ENCODE data around the gene OGDH. TPM values are rescaled to one million over a fixed set of nuclear protein-coding genes. Genes with fewer than 3 reads are reported as not detected.

Gene OGDH
- total and polyA plus RNA-seq, 2 of the 13 experiments (the other 11 are each of a cell fraction or from before 2014, with no cell fraction given), result 17.4 to 25.4 TPM

DNA sequence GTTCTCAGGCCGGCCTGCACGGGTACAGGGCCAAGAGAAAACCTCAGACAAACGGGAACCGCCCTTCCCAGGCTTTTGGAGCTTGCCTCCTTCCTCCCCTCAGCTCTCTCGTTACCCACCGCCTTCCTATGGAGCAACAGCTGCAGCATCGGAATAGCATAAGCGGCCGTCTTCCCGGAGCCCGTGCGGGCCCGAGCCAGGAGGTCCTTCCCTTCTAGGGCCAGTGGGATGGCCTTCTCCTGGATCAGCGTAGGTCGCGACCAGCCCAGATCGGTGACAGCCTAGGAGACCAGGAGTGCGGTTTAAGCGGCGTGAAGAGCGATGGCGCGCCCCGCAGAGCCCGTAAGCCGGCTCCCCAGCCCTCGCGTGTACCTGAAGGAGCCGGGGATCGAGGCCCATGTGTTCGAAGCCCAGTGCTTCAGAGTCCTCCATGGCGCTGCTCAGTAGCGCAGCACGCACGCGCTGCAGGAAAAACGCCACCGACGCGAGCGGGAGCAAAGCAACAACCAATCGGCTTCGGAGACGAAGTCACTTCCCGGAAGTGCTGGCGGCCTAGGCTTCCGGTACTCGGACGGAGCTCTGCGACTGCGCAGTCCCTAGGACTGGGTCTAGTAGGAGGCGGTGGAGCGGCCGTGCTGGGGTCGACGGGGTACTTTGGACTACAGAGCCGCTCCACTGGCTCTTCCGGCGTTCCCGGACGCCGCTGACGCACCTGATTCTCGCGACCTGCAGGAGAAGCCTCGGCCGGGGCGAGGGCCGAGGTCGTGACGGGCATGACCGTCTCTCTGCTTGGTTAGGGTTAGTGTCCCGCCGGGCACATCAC lies 32.8 kb upstream of the OGDH start, which contains the start of gene DDX56 (continued):
- TF ChIP-seq ZBTB20 (CRISPR knock-in tag; IDR thresholded peaks at IDR 0.05; ENCODE audit: borderline replicate concordance, low read depth) (peak; percentile 75; the same call in 1 of the 2 replicates), NFE2L1 (CRISPR knock-in tag; IDR thresholded peaks at IDR 0.05; ENCODE audit: borderline replicate concordance) (peak; percentile 83; the same call in 1 of the 2 replicates), FOXC1 (CRISPR knock-in tag; IDR thresholded peaks at IDR 0.05; ENCODE audit: borderline replicate concordance) (peak; percentile 92), SKI (IDR thresholded peaks at IDR 0.05; ENCODE audit: partially characterized antibody) (no peak), ELF1 (CRISPR knock-in tag; IDR thresholded peaks at IDR 0.05) (peak; percentile 98), SPEN (CRISPR knock-in tag; IDR thresholded peaks at IDR 0.05; ENCODE audit: low read depth) (peak; percentile 97), U2AF2 (IDR thresholded peaks at IDR 0.05; ENCODE audit: low read depth, low read length) (no peak), ZNF234 (CRISPR knock-in tag; conservative IDR thresholded peaks at IDR 0.05) (peak; percentile 86; the same call in 1 of the 2 replicates), SOX5 (CRISPR knock-in tag; IDR thresholded peaks at IDR 0.05; ENCODE audit: borderline replicate concordance) (peak; percentile 62), ZNF224 (CRISPR knock-in tag; IDR thresholded peaks at IDR 0.05) (0 out of 2 replicates have a peak, but pooled peaks have one; percentile 45), TSC22D2 (CRISPR knock-in tag; IDR thresholded peaks at IDR 0.05; ENCODE audit: borderline replicate concordance) (peak; percentile 90; the same call in 1 of the 2 replicates), SCMH1 (CRISPR knock-in tag; IDR thresholded peaks at IDR 0.05; ENCODE audit: borderline replicate concordance) (no peak), KAT2B (IDR thresholded peaks at IDR 0.05; ENCODE audit: borderline replicate concordance, low read depth, low read length) (no peak), MTA1 (CRISPR knock-in tag; IDR thresholded peaks at IDR 0.05; ENCODE audit: borderline replicate concordance) (peak; percentile 53), ZNF205 (CRISPR knock-in tag; IDR thresholded peaks at IDR 0.05) (peak; percentile 60), ZNF768 (CRISPR knock-in tag; IDR thresholded peaks at IDR 0.05) (peak; percentile 67), ZFP1 (CRISPR knock-in tag; IDR thresholded peaks at IDR 0.05) (0 out of 2 replicates have a peak, but pooled peaks have one; percentile 42), IRF2 (CRISPR knock-in tag; IDR thresholded peaks at IDR 0.05) (peak; percentile 80), SAP130 (CRISPR knock-in tag; IDR thresholded peaks at IDR 0.05; ENCODE audit: low read depth) (peak; percentile 85), ZMYM2 (CRISPR knock-in tag; IDR thresholded peaks at IDR 0.05) (peak; percentile 66; the same call in 1 of the 2 replicates), SRF (IDR thresholded peaks at IDR 0.05; ENCODE audit: low read depth, low read length) (no peak)
- TF ChIP-seq, protein P1, sequence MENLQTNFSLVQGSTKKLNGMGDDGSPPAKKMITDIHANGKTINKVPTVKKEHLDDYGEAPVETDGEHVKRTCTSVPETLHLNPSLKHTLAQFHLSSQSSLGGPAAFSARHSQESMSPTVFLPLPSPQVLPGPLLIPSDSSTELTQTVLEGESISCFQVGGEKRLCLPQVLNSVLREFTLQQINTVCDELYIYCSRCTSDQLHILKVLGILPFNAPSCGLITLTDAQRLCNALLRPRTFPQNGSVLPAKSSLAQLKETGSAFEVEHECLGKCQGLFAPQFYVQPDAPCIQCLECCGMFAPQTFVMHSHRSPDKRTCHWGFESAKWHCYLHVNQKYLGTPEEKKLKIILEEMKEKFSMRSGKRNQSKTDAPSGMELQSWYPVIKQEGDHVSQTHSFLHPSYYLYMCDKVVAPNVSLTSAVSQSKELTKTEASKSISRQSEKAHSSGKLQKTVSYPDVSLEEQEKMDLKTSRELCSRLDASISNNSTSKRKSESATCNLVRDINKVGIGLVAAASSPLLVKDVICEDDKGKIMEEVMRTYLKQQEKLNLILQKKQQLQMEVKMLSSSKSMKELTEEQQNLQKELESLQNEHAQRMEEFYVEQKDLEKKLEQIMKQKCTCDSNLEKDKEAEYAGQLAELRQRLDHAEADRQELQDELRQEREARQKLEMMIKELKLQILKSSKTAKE (CRISPR knock-in tag; IDR thresholded peaks at IDR 0.05; ENCODE audit: borderline replicate concordance), result no peak
- TF ChIP-seq, protein P2, sequence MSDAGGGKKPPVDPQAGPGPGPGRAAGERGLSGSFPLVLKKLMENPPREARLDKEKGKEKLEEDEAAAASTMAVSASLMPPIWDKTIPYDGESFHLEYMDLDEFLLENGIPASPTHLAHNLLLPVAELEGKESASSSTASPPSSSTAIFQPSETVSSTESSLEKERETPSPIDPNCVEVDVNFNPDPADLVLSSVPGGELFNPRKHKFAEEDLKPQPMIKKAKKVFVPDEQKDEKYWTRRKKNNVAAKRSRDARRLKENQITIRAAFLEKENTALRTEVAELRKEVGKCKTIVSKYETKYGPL (CRISPR knock-in tag; IDR thresholded peaks at IDR 0.05), result peak; percentile 83
- TF ChIP-seq, protein P3, sequence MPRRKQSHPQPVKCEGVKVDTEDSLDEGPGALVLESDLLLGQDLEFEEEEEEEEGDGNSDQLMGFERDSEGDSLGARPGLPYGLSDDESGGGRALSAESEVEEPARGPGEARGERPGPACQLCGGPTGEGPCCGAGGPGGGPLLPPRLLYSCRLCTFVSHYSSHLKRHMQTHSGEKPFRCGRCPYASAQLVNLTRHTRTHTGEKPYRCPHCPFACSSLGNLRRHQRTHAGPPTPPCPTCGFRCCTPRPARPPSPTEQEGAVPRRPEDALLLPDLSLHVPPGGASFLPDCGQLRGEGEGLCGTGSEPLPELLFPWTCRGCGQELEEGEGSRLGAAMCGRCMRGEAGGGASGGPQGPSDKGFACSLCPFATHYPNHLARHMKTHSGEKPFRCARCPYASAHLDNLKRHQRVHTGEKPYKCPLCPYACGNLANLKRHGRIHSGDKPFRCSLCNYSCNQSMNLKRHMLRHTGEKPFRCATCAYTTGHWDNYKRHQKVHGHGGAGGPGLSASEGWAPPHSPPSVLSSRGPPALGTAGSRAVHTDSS (CRISPR knock-in tag; conservative IDR thresholded peaks at IDR 0.05), result no peak
